Aorta (tissue), 5 donors: ENCODE measurements around the gene FER. TPM values are rescaled to one million over a fixed set of nuclear protein-coding genes. Genes with fewer than 3 reads are reported as not detected.
A peak's percentile ranks its signal among the peaks of the same experiment; 100 is the strongest.
"Not testable (repeated sequence)": the region's sequence is repeated elsewhere in the genome, so short reads cannot be mapped to it uniquely, and the experiment has no call there.

Experiments used
- ATAC-seq: fragments of 200-7000 bp; cut with Tn5 transposase; one replicate; pipeline ENCODE4 v1.9.1; 2022; ENCODE audit warnings: moderate library complexity; ENCODE audit not compliant: low FRiP score
- DNase-seq, 2 donors: peaks; one replicate each; pipeline ENCODE4 v3.0.0-alpha.2; 2020
- H3K27ac ChIP-seq, 2 donors: one replicate each; pipeline ENCODE4 v1.5.1; 2013; ENCODE audit warnings: low read length in 2 of 2, mild to moderate bottlenecking in 2 of 2, moderate library complexity in 2 of 2, control low read depth in 1 of 2, inconsistent platforms in 1 of 2, low read depth in 1 of 2
- H3K27me3 ChIP-seq, 2 donors: one replicate each; pipeline ENCODE4 v1.6.1; 2013; ENCODE audit warnings: control low read depth in 1 of 2, low read length in 1 of 2, mild to moderate bottlenecking in 1 of 2, moderate library complexity in 1 of 2; ENCODE audit not compliant: insufficient read depth in 2 of 2, control insufficient read depth in 1 of 2
- H3K36me3 ChIP-seq, 2 donors: one replicate each; pipeline ENCODE4 v1.6.1; 2013; ENCODE audit warnings: control low read depth in 1 of 2, low read length in 1 of 2, mild to moderate bottlenecking in 1 of 2; ENCODE audit not compliant: insufficient read depth in 2 of 2, control insufficient read depth in 1 of 2
- H3K4me1 ChIP-seq, 2 donors: one replicate each; pipeline ENCODE4 v1.6.1; 2013; ENCODE audit warnings: low read length in 2 of 2, control low read depth in 1 of 2, mild to moderate bottlenecking in 1 of 2, moderate library complexity in 1 of 2; ENCODE audit not compliant: insufficient read depth in 2 of 2, control insufficient read depth in 1 of 2
- H3K4me3 ChIP-seq, 2 donors: one replicate each; pipeline ENCODE4 v1.5.1; 2013; ENCODE audit warnings: low read length in 2 of 2, control low read depth in 1 of 2, mild to moderate bottlenecking in 1 of 2
- H3K9me3 ChIP-seq: one replicate; pipeline ENCODE4 v1.6.1; 2013; ENCODE audit warnings: mild to moderate bottlenecking, low read length; ENCODE audit not compliant: control insufficient read depth
- WGBS, 2 donors: extraction: QIAGEN DNeasy Blood & Tissue Kit; methylation state at CpG; one replicate each; pipeline ENCODE4 v1.1.7; 2013; 5-methylcytosine and 5-hydroxymethylcytosine counted together
- intact Hi-C, 2 donors: fragments of 100-400 bp; cut with DNase I; formaldehyde crosslinking; loops; one replicate each; pipeline versions ENCODE4 v1.14.2 to v1.15.0; 2022
- polyA plus RNA-seq, 2 donors: library from polyadenylated mRNA; stranded (reverse); fragments of 200-250 nt; gene quantifications; one replicate each; pipeline ENCODE4 v1.2.3, GENCODE V29; 2013
- total RNA-seq, 2 donors: library from RNA; stranded (reverse); fragmentation: NEBNext Ultra II Directional; extraction: Animal tissue kit (Norgen Biotek cat#: 25700); gene quantifications; one replicate each; pipeline ENCODE4 v1.2.1, GENCODE V29; 2021
- donor health status: healthy with polysubstance abuse.
- donor health status: Bipolar disorder and iron deficiency.
- donor health status: DM: no; HTN: no; CAD: no.
- donor health status: DM: no; HTN: no; CAD: no.
- donor health status: DM: yes; HTN: yes; CAD: no.

Gene FER
- total and polyA plus RNA-seq, 4 donors = 5.1 to 54.6 (median 27.8) TPM

DNA sequence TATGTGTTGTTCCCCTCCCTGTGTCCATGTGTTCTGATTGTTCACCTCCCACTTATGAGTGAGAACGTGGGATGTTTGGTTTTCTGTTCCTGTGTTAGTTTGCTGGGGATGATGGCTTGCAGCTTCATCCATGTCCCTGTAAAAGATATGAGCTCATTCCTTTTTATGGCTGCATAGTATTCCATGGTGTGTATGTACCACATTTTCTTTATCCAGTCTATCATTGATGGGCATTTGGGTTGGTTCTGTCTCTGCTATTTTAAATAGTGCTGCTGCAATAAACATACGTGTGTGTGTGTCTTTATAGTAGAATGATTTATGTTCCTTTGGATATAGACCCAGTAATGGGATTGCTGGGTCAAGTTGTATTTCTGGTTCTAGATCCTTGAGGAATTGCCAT is 26.4 kb downstream of the FER start:
- H3K4me1 ChIP-seq, H3K27ac ChIP-seq, H3K4me3 ChIP-seq, ATAC-seq, DNase-seq, H3K27me3 ChIP-seq, H3K36me3 ChIP-seq, intact Hi-C loops, H3K9me3 ChIP-seq: not testable (repeated sequence)
- 93 to 94% methylated on average over 2 of the region's 2 CpGs for WGBS, 2 donors

- H3K36me3 ChIP-seq, H3K4me1 ChIP-seq, H3K9me3 ChIP-seq, H3K4me3 ChIP-seq, H3K27me3 ChIP-seq, ATAC-seq, intact Hi-C loops, H3K27ac ChIP-seq, DNase-seq: not testable (repeated sequence)
- 91 to 97% methylated on average over 3 of the region's 3 CpGs for WGBS, 2 donors
Measured at GRCh38 chr5:108777582-108777981, 29.9 kb downstream of the FER start.

- WGBS, 2 donors = 94 to 100% methylated on average over 4 of the region's 4 CpGs
- H3K4me3 ChIP-seq, DNase-seq, H3K4me1 ChIP-seq, ATAC-seq, H3K27ac ChIP-seq, H3K9me3 ChIP-seq, H3K36me3 ChIP-seq, H3K27me3 ChIP-seq, intact Hi-C loops: not testable (repeated sequence)
Measured at GRCh38 chr5:108784577-108784976, 36.9 kb downstream of the FER start.

GRCh38 chr5:108786806-108787483 is 39.2 kb downstream of the FER start:
- intact Hi-C loops = no loop called here
- H3K4me1 ChIP-seq = peaks cover under 1 to 2% of the 10 kb centered on the region in 2 donors
- 74 to 81% methylated on average over 12 of the region's 12 CpGs for WGBS, 2 donors
- no peak overlapping the region for H3K4me3 ChIP-seq
- peaks cover 0 to 2% of the 10 kb centered on the region in 2 donors for H3K36me3 ChIP-seq
- no peaks in the 10 kb centered on the region for H3K9me3 ChIP-seq
- no peaks in the 10 kb centered on the region for H3K27me3 ChIP-seq
- DNase-seq (no peak), ATAC-seq (no peak)
- H3K27ac ChIP-seq = no peak overlapping the region

DNA sequence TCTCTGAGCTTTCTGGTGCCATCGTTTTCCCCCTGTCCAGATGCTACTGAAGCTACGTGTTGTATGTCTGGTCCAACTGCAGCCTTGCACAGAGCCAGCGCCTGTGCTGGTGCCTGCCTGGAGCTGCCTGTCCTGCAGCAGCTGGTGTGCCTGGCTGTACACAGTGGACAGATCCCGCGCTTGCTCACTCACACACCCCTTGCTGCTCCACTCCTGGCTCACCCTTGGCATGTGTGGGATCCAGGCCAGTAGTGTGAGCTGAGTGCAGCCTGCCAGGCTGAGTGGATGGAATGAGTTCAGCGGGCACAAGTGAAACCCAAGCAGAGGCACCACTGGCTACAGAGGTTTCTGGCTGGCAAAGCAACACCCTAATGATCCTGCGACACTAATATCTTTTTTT is 40.4 kb downstream of the FER start:
- no peaks in the 10 kb centered on the region for H3K9me3 ChIP-seq
- H3K36me3 ChIP-seq = peaks cover 0 to 2% of the 10 kb centered on the region in 2 donors
- H3K4me3 ChIP-seq = no peak overlapping the region
- DNase-seq (peak; percentile 79 to 89), ATAC-seq (peak; percentile 89)
- H3K4me1 ChIP-seq = peaks cover 0 to 2% of the 10 kb centered on the region in 2 donors
- intact Hi-C loops = no loop called here
- 9 to 12% methylated on average over 7 of the region's 7 CpGs for WGBS, 2 donors
- no peak overlapping the region for H3K27ac ChIP-seq
- no peaks in the 10 kb centered on the region for H3K27me3 ChIP-seq

DNA sequence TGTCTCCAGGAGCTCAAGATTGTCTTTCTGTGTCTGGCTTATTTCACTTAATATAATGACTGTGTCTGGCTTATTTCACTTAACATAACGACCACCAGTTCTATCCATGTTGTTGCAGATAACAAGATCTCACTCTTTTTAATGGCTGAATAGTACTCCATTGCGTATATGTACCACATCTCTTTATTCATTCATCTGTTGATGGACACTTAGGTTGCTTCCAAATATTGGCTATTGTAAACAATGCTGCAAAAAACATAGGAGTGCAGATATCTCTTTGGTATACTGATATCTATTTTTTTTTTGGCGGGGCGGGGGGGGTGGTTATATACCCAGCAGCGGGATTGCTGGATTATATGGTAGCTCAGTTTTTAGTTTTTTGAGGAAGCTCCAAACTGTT is 45.5 kb downstream of the FER start:
- 98% methylated on average over 5 of the region's 5 CpGs for WGBS, 2 donors
- H3K9me3 ChIP-seq = no peaks in the 10 kb centered on the region
- H3K4me3 ChIP-seq = no peak overlapping the region
- DNase-seq (no peak), ATAC-seq (no peak)
- H3K27me3 ChIP-seq = no peaks in the 10 kb centered on the region
- intact Hi-C loops = no loop called here
- no peaks in the 10 kb centered on the region for H3K36me3 ChIP-seq
- H3K27ac ChIP-seq = no peak overlapping the region
- no peaks in the 10 kb centered on the region for H3K4me1 ChIP-seq

GRCh38 chr5:108794349-108794748 is 46.7 kb downstream of the FER start:
- H3K27me3 ChIP-seq, DNase-seq, H3K4me1 ChIP-seq, H3K4me3 ChIP-seq, H3K36me3 ChIP-seq, H3K27ac ChIP-seq, ATAC-seq, H3K9me3 ChIP-seq, intact Hi-C loops: not testable (repeated sequence)
- 99 to 100% methylated on average over 4 of the region's 4 CpGs for WGBS, 2 donors

- ATAC-seq = no peak
- Histone ChIP-seq H3K27ac (no peak overlapping the region), H3K4me3 (no peak overlapping the region), H3K27me3 (no peaks in the 10 kb centered on the region), H3K4me1 (no peaks in the 10 kb centered on the region), H3K36me3 (no peaks in the 10 kb centered on the region), H3K9me3 (no peaks in the 10 kb centered on the region)
- DNase-seq = no peak
- intact Hi-C loops = no loop called here
- WGBS, 2 donors = 92 to 96% methylated on average over 2 of the region's 2 CpGs
Measured at GRCh38 chr5:108797396-108797795, 49.7 kb downstream of the FER start.

DNA sequence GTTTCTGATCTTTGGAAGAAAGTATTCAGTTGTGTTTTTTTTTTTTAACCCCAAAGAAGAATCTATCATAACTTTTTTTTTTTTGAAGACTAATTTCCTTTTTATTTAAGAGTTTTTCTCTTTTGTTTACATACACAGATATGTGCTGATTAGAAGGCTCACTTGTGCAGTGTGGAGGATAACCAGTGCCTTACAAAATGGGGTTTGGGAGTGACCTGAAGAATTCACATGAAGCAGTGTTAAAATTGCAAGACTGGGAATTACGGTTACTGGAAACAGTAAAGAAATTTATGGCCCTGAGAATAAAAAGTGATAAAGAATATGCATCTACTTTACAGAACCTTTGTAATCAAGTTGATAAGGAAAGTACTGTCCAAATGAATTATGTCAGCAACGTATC is 50.3 kb downstream of the FER start:
- H3K9me3 ChIP-seq = no peaks in the 10 kb centered on the region
- DNase-seq (no peak), ATAC-seq (no peak)
- 90 to 91% methylated on average over 2 of the region's 2 CpGs for WGBS, 2 donors
- no peak overlapping the region for H3K4me3 ChIP-seq
- no peaks in the 10 kb centered on the region for H3K4me1 ChIP-seq
- H3K36me3 ChIP-seq = no peaks in the 10 kb centered on the region
- intact Hi-C loops = no loop called here
- H3K27me3 ChIP-seq = no peaks in the 10 kb centered on the region
- H3K27ac ChIP-seq = no peak overlapping the region
